T-helper 2 cell (primary cell): ENCODE results near the gene KIF3A.

Experiments used
- DNase-seq, 5 experiments: peaks; one replicate each; pipeline versions ENCODE4 v3.0.0 to v3.0.0-alpha.2; 2012 to 2022
- total RNA-seq, 2 donors: gene quantifications; one replicate each; lab custom pipeline; 2026; lab: John Stamatoyannopoulos, UW

The KIF3A gene
- total RNA-seq = 30.9 to 31.5 reads per million in 2 donors

DNA sequence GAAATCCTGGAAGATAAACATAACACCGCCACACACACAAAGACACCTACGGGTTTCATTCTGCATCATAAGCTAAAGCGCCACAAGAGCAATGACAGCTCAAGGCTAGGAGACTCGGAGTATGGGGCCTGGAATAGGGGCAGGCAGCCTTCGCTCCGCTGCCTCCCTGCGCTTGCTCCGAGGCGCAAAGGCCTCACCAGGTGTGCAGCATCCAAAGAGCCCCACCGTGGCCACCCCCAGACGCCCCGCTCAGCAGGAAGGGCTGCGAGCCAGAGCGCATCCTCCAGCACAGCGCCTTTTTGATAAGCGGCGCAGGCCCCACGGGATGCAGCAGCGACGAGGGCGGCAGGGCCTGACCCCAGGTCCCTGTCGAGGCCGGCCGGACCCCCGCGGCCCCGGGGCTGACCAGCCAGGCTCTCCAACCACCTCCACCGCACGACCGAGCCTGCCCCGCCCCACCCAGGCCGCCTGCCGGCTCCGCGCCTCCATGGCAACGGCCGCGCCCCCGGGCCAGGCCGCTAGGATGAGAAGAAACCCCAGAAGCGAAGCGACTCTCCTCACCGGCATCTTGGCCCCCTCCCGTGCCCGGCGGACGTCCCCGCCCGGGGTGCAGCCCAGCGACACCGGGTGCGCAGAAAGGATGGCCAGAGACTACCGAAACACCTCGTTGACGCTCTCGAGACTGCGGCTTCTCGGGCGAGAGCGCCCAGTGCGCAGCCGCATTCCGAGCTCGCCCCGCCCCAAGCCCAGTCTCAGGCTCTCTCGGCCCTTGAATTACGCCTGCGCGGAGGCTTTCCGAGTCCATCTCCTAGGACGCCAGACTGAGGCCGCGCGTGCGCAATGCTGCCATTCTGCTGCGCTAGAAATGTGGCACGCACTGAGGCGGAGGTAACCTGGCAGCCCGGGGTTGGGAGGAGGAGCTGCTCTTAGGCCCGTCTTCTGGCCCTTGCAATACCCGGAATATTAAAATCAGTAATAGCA is at the start of gene KIF3A:
TSS of gene KIF3A (minus strand) at position 694 of the 981 bp plus-strand sequence. CDS start at position 567, 127 bp downstream.
- DNase-seq = peak; percentile 95 to 99 (median 98)

DNA sequence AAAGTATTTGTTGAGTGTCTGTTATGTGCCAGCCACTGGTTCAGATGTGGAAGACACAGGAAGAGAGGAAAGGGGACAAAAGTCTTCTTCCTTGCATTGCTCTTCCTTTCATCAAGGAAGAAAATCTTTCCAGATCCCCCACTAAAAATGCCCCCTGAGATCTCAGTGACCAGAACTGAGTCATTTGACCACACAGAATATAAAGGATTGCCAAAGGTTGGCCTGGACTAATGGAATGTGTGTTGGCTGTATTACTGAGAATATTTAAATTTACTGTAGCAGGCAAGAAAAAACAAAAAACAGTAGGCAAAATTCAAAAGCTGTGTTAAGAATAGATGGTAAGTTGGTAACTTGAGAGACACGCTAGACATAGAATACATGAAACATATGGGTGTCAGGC is 49.7 kb upstream of the KIF3A start:
- no peak for DNase-seq

DNA sequence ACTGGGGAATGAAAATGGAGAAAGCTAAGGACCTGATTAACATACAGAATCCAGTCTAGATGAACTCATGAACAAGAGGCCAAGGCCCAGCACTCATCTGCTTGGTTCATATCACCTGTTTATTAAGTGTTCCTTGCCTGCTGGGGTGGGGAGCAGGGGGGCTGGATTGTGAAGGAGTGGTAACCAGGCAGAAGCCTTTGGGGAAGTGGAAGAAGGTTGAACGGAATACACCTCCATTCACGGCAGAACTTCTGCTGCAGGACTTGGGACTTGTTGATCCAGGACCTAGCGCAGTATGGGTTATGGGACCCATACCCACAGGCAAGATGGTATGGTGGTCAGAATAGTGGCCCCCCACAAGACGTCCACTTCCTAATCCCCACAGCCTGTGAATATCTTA is 48.5 kb upstream of the KIF3A start:
- DNase-seq = no peak

DNA sequence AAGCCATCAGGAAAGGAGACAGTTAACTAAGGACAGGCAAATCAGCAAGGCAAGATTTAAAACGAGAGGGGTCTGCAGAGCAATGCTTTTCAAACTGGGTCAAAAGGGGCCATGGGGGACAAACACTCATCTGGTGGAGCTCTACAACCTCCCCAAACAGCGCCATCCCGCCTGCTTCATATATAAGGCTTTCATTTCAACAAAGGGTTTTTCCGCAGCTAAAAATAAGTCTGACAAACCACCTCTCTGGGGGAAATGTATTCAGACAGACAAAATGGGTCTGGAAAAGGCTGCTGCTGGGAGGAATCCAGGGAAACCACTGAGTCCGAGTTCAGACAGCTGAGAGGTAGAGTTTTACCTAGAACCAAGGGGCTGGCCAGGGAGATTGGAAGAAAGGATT is 48.0 kb upstream of the KIF3A start:
- DNase-seq = no peak

DNA sequence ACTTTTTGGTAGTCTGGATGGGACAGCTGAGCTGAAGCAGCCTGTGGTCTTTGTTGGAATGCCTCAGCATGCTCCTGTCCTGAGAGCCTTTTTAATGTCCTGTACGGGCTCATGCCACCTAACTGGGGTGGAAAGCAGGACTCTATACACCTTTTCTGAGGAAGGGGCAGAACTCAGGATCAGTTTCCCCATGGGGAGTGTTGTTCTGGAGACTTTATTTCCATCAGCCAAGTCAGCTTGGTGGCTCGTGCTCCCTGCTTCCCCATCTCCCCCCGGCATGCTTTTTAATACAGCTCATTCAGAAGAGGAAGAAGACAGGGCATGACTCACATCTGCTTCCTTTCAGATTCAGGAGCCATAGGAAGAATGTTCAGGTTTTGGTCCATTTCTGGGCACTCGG is 44.8 kb upstream of the KIF3A start:
- DNase-seq = no peak

DNA sequence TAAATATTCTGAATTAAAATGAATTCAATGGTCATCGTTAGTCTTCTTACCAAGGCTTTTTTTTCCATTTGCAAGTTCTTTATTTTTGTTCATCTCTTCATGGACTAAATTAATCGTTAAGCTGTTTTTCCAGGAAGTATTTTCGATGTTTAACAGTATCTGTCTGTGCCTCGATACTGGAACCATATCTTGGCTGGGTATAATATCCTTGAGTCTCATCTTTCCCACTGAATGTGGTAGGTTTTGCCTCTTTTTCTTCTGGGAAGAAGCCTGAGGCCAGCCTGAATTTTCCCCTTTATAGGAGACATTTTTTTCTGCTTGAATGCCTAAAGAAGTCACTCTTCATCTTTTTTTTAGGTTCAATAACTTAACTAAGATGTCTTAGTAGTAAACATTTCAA is 43.7 kb upstream of the KIF3A start:
- no peak for DNase-seq

DNA sequence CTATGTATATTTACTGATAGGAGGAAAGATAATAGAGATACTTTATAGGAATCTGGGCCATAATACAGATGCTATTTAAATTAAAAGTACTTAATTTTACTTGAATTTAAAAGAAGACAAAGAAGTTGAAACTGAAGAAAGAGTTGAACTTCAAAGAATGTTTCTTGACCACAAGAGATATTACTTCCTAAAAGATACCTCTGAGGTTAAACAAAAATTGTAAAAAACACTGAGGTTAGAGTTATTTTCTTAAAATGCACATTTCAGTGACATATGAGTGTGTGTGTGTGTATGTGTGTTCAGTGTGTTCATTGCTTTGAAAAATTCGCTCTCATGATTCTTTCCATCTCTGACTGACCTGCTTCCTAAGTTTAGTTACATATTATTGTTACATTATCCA is 43.2 kb upstream of the KIF3A start:
- DNase-seq = peak in 1 of 5 experiments; percentile 30

DNA sequence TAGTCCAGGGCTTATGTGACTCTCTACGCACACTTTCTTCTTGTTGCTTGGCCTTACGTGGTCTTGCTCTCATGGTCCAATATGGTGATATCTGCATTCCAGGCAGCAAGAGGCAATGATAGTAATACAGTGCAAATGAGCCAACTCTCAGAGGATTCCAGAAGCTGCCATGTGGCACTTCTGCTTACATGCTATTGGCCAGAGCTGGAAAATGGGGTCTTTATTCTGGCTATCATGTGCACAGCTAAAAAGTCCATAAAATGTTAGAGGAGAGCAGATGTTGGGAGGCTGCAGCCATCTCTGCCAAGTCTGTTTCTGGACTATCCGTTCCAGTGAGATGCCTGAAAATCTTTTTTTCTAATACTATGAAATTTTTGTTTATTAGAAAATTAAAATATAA is 42.6 kb upstream of the KIF3A start:
- no peak for DNase-seq

DNA sequence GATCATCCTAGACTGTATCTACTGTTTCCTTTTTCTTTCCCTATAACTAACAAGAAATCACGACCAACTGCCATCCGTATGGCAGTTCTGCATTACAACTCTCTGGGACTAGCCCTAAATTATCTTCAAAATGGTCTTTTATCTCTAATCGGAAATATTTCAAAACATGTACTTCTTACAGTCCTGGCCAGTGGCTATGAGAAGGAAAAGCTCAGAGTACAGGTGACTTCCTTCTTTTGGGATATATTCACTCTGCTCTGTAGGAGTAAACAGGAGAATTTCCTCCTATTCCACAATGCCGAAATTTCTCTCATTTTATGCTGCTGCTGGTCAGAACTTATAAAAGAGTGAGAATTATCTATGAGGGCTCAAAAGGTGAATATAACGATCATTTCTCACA is 41.5 kb upstream of the KIF3A start:
- DNase-seq = no peak

DNA sequence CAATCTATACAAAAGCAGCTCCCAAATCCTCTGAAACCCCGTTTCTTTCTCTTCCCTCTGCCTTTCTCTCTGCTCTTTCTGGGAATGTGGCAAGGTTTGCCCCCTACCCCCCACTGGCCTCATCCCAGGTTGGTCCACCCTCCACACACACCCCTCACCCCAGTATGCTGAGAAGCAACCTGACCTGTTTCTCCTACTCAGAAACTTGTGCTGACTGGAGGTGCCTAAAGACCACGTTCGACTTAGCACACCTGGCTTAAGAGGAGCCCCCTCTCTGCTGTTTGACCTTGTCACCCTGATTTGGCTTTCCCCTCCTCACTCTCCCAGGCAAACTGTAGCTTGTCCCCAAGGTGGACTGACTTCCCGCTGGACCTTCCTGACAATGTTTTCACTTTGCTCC is 40.8 kb upstream of the KIF3A start:
- no peak for DNase-seq

DNA sequence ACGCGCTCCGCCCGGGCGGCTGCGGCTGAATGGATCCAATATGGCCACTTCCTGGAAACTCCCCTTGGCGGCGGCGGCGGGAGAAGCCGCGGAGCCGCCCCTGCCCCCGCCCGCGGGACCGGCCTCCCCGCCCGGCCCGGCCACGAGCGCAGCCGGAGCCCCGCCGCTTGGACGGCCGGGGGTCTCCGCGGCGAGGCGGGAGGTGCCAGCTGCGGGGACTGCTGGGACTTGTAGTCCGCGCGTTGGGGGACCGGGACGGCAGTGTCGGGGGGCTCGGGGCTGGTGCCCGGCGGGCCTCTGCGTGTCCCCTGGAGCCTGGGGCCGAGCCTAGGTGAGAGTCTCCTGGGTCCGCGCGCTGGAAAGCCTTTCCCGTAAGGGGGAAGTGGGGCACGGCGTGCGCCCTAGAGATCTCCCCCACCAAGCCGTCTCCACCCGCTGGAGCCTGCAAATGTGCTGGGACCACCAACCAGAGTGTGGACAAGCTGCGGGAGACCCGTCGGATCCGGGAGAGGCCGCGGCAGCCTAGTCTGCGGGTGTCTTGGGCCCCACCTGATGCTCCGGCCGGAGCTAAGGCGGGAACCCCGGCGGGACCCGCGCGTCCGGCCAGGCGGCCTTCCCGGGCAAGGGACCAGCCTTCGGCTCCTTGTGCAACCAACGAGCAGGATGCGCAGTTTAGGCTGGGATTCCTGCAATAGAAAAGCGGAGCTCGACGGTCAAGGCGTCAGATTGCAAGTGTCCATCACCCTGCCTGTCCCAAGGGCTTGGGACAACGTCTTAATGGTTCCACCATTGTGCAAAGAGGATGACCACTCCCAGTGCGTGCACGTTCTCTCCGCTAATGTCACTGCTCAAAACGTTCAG is 40.1 kb upstream of the KIF3A start, which contains the start of gene SEPTIN8:
TSS of gene SEPTIN8 (minus strand) at position 31 of the 861 bp plus-strand sequence. CDS start 102 bp downstream, outside the sequence.
- DNase-seq = peak; percentile 11 to 45 (median 30)

DNA sequence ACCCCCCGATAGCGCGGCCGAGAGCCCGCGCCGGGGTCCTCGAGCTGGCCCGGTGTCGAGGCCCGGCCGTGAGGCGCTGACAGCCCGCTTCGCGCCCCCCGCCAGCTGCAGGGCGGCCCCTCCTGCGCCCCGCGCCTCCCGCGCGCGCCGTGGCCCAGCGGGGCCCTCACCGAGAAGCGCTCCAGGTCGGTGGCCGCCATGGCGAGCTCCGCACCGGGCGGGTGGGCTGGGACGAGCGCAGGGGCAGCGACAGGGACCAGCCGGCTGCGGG is 39.5 kb upstream of the KIF3A start:
- no peak for DNase-seq

DNA sequence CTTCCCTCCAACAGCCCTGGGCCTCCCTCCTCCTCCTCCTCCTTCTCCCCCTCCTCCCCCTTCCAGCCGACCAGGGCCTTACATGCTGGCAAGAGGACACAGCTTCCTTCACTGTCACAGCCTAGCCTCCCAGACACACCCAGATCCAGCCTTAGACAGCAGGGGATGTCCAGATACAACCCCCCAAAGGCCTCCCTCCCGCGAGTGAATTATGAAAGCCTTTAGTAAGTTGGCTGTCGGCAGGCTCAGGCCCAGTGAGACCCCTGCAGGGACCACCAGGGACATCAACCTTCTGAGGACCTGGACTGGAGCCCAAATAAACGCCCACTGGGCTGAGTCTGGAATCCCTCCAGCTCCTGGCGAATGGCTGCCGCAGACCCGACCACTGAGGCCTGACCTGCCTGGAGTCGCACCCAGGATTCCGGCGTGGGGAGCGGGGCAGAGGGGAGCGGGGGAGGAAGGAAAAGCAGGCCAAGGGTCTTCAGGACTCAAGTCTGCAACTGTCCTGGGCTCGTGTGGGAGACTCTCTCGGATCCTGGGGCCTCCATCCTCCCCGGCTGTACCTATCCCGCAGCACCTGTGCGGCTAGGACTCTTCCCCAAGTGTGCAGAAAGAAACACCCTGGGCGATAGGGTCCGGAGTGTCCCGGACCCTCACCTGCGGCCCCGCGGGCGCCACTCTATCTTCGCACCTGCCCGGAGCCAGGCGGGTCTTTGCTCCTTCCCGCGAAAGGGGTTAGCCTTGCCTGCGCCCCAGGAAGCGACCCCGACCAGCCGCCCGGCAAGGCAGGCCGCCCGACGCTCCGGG is 39.0 kb upstream of the KIF3A start:
- DNase-seq = peak in 1 of 5 experiments; percentile 8

DNA sequence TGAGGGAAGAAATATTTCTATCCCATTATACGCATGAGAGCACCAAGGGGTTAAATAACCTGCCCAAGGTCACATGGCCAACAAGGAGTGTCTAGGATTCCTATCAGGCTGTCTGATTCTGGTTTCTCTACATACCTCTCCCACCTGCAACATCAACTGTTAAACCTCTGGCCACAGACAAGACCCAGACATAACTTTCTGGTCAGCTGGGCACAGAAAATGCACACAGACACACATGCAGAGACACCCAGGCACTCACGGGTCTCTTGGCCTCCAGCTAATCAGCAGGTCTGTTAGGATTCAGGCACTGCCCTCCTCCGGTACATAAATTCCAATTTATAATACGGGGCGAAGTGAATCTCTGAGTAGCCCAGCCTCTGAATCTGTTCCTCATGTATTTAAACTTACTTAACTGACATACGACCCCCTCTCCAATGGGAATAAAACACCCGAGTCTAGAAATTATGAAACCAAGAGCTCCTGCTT is 38.2 kb upstream of the KIF3A start:
- DNase-seq = no peak

DNA sequence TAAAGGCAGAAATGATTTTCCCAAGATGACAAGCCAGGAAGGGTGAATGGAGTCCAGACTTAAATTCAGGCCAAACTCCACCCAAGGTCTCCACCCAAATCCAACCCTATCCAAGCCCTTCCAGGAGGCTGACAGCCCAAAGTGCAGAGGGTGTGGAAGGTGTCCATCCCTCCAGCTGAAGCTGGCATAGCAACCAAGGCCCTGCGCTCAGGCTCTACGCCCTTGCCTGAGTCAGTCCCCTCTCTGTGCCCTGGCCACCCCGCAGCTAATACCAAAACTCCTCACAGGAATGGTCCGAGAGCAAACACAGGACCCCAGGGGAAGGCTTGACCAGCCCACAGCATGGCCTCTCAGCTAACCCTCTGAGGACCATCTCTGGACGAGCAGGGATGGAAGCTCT is 37.5 kb upstream of the KIF3A start:
- no peak for DNase-seq

DNA sequence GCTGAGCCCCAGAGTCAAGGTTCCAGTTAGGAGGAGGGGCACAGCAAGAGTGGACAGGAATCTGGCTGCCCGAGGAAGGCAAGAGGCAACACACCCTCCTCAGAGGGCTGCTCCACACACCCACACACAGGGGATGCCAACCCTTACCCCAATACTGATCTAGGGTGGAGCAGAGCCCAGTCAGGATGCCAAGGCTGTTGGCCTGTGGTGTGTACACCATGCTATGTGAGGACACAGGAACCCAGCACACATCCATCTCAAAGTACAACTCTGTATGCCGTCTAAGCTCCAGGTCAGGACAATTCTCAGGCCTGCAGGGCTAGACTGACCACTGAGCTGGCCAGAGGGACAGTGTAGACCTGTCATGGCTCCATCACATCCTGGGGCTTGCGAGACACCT is 37.1 kb upstream of the KIF3A start:
- no peak for DNase-seq

DNA sequence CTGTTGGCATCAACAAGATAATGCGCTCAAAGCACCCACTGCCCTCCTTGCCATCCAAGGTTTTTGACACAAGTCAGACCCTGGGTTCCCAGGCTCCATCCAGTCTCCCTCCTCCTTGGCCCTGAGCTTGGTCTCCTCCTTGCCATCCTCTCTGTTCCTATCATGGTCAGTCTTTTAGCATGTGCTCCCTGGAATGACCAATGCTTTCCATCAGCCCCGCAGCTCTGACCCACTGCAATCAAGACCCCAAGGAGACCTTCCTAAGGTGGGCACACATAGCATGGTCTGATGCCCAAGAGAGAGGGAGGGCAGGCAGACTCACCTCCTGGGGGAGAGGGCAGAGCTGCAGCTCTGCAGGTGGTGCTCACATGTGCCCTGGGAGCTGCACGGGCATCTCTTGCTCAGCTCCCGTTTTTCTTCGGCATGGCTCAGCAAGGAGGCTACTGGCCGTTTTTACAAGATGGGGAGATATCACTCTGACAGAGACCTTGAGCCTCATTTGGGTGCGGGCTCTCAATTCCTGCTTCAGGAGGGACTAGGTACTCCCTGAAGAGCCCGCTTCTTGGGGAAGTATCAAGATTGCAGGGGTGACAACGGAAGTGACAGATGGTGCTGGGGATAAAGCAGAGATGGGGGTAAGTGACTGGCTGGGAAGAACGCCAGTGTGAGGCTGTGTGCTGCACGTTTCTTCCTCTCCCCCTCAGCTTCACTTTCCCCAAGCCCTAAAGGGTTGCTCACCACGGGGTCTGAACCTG is 36.4 kb upstream of the KIF3A start:
- no peak for DNase-seq

DNA sequence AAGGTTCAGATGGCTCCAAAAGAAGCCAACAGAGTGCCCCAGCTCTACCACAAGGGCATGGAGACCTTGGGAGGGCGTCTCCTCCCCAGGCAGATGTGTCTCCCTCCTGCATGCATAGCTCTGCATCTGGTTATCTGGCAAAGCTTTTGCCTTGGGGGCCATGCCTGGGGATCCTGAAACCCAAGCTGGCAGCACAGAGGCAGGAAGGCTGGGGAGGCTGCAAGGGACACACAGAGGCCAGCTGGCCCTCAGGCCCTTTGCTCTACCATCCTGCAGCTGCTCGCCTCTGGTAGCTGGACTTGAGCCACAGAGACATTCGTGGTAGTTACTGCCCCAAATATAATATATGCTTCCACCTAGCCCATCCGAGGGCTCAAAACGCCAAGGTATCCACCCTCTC is 35.8 kb upstream of the KIF3A start:
- DNase-seq = no peak

DNA sequence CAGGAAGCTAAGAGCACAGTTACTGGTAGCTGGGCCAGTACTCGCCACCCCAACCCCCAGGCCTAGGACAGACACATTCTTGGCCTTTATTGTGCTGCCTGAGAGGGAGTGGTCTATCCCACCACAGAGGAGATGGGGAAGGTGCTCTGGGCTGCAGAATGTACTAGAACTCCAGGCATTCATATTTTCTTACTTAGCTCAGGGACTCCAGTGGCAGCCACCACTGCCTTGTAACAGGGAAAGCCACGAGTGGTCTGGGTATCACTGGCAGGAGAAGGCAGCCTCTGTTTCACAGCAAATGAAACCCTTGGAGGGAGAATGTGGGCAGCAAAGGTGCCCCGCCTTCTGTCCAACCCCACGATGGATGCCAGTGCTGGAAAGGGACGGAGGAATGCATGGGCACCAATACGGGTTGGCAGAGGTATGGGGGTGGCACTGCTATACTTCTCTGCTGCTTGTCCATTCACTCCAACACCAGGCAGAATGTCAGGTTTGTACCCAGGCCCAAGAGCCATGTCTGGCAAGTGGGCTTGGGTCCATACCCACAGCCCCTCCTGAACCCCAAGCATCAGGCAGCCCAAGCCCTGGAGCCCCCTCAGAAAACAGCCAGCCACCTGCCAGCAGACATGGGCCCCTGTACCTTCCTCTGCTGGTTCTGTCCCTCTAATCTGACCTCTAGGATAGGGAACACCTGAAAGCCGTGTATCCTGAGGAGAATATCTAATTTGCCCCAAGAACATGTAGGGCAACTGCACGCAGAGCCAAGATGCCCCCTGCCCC is 35.1 kb upstream of the KIF3A start:
- no peak for DNase-seq

DNA sequence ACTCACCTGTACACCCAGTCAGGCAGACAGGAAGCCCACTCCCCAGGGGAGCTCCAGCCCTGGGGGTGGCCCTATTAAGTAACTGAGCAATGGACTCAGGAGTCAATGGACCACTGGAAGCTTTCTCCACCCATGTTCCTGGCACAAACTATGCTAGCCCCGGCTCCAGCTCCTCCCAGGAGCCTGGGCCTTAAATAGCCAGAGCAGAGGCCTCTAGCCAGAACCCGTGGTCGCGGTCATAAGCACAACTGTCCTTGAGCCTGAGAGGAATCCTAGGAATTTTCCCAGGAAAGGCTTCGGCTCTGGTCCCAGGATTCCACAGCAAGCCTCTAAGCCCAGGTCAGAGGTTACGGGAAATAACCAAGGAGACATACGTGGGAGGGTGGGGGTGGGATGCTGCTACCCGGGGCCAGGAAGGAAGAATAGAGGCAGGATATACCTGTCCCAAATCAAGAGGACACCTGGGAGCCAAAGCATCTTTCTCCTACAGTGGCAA is 34.2 kb upstream of the KIF3A start:
- DNase-seq = no peak
